GM15510 (cell line): ENCODE data around the gene RPP30.

ENCODE experiments used
- POLR2A ChIP-seq: IDR thresholded peaks from 3 replicates; pipeline ENCODE4 v1.6.1; 2011; ENCODE audit warnings: borderline replicate concordance; ENCODE audit not compliant: insufficient read length; ENCODE audit errors: extremely low read depth

The RPP30 gene

DNA sequence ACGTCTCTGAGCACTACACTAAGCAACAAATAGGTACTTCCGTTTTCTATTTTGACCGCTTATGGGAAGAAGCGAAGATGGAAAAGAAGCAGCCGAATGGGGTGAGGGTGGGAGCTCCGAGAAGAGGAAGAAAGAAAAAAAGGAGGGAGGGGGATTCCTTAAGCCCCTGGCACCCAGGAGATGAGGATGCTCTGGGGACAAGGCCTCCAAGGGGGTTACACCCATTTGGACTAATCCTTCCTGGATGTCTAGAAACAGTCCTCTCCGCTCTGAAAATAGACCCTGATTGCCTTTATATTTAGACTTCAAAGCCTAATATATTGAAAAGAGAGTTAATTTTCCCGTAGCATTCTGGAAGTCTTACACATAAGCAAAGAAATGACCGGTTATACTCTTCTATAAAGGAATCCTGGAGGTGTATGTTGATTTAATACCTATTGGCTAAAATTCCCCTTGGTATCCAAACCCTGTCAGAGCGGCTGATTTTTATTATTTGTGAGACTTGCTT lies 13.3 kb upstream of the RPP30 start:
- TF ChIP-seq POLR2A: no peak

DNA sequence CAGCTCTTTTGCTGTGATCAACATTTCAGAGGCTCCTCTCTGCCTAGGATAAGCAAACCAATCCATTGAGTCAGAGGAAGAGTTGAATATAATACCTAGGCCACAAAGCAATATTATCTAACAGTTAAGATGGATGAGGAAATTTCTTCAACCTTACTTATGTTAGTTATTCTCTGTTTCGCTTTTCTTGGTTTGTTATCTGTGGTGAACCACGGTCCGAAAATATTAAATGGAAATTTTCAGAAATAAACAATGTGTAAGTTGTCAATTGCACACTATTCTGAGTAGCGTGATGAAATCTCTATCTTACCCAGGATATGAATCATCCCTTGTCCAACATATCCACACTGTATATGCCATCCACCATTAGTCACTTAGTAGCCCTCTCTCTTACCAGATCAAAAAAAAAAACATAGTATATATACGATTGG lies 12.4 kb upstream of the RPP30 start:
- no peak for TF ChIP-seq POLR2A

DNA sequence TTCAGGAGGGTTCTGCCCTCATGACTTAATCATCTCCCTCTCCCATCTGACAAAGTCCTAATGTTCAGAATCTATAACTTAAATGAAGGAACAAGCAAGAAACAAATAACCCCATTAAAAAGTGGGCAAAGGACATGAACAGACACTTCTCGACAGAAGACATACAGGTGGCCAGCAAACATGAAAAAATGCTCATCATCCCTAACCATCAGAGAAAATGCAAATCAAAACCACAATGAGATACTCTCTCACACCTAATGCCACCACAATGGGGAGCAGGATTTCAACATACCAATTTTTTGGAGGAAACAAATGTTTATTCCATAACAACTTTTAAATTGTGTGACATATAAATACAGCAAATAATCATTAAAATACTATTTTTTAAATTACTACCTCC lies 11.0 kb upstream of the RPP30 start:
- TF ChIP-seq POLR2A: no peak

DNA sequence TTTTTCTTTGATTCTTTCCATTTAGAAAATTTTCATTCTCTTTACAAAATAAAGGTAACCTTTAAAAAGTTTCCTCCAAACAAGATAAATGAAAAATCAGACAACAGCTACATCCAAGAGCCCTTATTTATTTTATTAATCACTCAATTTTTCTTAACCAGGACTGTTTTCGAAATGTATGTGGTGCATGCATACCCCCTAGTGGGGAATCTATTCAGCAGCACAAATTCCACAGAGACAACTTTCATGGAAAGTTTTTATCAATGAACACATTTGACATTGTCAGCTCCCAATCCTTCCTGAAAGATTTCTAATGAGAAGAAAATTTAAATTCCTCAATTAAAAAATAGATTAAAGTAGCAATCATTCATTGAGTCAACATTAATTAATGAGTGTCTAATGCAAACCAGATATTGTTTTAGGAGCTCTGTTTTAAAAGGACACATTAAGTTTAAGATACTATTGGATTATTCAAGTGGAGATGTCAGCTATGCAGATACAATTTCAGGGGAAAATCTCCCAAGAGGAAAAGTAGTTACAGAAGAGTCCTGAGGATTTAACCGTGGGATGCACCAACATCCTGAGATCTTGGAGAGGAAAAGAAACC lies 8.8 kb upstream of the RPP30 start:
- TF ChIP-seq POLR2A: no peak

DNA sequence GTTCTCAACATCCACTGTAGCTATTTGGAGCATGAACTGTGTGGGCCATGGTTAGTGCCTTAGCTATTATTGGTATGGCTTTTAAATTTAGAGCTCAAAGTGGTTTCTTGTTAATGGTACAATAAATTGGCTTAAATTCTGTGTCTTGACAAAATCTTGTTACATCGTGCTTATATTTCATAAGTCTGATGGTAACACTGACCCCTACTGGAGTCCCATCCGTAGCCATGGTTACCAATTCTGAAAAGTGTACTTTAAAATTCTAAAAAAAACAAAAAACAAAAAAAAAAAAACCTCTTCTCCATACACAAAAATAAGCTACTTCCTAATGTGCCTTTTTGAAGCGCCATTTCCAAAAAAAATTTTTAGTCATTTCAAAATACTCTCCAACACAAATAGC lies 6.4 kb upstream of the RPP30 start:
- TF ChIP-seq POLR2A: no peak

DNA sequence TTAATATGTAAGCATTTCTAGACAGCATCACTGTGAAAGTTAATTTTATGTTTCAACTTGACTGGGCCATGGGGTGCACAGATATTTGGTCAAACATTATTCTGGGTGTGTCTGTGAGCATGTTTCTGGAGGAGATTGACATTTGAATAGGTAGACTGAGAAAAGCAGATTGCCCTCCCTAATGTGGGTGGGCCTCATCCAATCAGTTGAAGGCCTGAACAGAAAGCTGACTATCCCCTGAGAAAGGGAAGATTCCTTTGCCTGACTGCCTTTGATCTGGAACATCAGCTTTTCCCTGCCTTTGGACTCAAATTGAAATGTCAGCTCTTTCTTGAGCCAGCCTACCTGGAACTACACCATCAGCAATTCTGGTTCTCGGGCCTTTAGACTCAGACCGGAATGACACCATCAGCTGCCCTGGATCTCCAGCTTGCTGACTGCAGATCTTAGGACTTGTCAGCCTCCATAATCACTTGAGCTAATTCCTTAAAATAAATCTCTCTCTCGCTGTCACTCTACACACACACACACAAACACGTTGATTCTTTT lies 5.7 kb upstream of the RPP30 start:
- TF ChIP-seq POLR2A: no peak

DNA sequence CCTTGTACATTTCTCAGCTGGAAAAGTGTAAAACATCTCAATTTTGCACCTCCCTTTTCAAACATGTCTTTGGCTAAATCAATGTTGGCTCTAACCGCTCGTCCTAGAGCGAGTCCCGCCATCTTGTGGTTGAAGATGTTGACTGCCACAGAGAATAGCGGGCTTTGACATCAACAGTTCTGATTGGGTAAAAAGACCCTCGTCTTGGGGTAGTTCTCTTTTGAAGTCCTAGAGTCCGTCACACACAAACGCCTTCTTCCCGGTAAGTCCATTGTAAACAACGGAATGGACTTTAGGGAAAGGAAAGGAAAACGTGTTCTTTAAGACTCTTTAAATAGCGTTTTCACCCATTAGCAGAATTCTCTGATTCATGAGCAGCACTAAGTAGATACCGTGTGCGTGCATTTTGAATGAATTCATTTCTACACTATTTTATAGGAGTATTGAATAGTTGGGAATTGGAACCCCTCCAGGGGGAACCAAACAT lies 452 bp upstream of the RPP30 start:
- no peak for TF ChIP-seq POLR2A

DNA sequence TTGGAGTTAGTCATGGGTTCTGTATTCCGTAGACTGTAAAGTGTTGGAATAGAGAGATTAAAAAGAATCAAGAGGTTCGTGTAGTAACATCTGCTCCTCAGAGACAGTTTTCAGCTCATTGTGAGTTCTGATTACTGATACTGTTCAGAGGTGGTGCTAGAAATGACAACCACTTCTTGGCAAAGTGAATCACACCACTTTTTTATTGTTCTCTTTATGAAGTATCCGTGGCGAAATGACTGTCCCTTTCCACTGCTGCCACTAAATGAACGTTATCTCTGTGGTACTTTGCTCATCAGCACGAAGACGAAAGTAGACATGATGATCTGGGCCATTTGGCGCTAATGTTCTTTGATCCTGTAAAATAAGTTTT lies 860 bp downstream of the RPP30 start:
- no peak for TF ChIP-seq POLR2A

DNA sequence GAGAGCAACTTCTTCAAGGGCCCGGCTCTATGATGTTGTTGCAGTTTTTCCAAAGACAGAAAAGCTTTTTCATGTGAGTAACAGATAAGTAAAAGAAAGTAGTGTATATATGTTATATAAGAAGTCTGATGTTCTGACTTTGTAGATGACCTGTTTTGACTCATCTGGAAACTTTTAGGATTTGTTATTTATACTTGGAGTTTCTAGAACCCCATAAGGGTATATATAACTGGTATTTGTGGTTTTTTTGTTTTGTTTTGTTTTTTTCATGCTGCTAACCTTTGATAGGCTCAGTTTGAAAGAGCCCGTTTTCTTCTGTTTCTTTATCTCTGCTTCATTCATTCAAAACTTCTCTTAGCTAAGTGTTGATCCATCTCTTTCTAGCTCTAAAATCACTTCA lies 7.3 kb downstream of the RPP30 start:
- TF ChIP-seq POLR2A: no peak

DNA sequence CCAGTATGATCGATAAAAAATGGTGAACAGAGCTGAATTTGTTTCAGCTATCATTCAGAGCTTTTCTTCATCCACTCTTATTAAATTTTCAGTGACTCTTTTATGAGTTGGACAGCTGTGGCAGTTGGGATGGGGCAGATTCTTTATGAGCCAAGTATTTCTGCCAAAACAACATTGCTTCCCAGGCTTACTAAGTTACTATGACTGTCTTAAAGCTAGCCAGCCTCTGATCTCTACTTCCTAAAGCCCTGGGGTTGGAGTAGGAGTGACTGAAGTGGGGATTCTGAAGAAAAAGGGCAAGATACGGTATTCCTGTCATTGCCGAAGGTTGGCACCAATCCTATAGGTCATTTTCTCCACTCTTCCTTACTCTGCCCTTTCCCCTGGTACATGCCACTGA lies 12.7 kb downstream of the RPP30 start:
- TF ChIP-seq POLR2A: no peak

DNA sequence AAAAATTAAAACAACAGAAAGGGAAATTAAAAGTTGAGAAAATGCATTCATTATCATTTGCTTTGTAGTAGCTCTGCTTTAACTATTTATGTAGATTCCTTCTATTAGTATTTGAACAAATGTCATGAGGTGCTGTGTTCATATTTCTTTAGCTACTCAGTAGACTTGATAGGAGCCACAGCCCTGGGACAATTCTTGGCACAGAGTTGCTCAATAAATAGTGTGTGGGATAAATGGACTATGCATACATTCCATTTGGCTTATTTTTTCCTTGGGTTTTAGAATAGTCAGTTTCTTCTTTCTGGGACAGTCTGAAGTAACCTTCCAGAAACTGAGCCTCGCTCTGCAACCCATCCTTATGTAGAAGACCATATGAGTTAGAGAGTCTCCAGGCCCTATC lies 13.4 kb downstream of the RPP30 start:
- no peak for TF ChIP-seq POLR2A

DNA sequence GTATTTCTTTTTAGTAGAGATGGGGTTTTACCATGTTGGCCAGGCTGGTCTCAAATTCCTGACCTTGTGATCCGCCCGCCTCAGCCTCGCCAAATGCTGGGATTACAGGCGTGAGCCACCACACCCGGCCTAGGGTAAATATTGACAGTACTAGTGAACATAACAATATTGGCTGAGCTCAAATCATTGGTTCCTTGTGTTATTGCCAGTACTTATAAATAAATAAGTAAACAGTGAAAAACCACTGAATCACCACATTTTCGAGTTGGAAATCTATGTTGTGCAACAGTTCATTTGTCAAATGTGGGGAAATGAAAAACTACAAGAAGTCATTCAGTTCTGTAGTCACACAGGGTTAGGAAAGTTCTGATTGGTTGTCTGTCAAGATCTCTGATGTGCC lies 15.8 kb downstream of the RPP30 start:
- TF ChIP-seq POLR2A: no peak

DNA sequence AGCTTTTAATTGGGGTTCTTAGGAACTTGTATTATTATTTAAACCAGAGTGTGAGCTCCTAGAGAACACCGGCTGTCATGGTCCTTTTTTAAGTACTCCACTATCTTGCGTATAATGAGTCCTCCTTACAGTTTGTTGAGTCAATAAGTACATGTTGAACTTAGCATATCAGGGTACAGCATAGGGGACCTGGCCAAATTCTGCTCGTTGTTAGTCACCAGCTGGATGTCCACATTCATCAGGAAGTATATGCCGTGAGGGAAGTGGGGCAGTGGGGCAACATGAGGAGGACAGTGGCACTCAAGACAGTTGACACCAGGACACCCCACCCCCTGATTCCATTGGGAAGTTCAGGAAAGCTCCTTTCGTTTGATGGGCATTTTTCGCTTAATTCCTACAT lies 16.6 kb downstream of the RPP30 start:
- no peak for TF ChIP-seq POLR2A

DNA sequence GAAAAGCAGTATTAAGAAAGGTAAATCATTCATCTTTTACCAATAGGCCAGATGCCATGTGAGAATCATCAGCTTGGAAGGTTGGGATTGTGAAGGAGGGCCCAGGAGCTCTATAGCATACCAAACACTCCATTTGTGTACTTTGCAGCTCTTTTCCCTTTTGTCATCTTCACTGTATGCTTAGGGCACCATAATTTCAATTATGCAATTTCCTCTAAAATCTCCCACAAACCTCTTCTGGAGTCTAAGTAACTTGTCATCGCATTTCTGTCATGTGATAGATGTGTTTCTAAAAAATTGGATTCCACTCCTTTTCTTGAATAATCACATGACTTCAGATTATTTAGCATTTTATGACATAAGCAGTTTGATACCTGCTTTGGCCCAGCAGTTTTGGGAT lies 17.9 kb downstream of the RPP30 start:
- TF ChIP-seq POLR2A: no peak

DNA sequence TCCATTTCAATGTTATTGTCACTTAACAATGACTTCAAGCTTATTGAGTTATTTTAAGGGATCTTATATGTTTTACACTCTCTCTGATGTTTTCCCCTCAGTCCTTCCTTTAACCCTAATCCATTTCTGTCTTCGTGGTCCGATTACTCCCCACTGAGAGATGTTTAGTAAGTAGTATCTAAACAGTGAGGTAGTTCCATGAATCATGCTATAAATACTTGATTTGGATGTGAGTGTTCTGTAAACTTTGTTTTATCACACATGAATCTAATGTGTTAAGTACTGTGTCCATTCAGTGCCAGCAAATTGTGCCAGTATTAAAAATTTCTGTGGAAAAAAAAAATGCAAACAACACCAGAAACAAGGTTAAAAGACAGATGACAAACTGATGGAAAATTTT lies 18.6 kb downstream of the RPP30 start:
- TF ChIP-seq POLR2A: no peak

DNA sequence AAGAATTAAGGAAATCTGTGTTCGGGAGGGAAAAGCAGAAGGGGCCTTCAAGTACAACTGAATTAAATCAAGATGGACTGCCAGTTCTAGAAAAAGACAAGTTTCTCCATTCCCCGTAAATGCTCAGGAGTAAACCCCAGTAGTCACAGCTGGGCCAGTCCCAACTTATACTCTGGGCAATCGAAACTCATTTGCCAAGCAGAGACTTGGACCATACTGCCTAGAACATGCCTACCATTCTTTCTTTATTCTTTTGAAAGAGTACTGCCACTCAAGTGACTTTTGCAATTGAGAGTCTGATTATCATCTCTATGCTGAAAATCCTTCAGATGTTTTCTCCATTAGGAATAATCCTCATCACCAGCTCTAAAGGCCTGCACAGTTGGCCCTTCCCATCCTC lies 21.4 kb downstream of the RPP30 start:
- TF ChIP-seq POLR2A: no peak

DNA sequence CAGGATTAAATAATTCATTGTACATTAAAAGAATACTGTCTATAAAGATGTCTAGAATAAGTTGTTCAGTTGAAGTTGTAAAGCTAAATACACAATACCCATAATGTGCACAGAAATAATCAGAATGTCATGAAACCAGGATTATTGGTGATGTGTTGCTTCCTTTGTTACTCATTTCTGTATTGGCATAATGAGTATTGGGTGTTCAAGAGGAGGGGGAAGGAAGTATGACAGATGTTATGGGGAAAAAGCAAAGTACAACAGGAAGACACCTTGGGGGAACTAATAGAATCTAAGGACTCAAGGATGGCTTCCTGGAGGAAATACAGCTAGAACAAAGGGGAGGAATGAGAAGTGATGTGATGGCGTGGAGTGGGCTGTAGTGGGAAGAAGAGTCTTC lies 34.2 kb downstream of the RPP30 start:
- TF ChIP-seq POLR2A: no peak

DNA sequence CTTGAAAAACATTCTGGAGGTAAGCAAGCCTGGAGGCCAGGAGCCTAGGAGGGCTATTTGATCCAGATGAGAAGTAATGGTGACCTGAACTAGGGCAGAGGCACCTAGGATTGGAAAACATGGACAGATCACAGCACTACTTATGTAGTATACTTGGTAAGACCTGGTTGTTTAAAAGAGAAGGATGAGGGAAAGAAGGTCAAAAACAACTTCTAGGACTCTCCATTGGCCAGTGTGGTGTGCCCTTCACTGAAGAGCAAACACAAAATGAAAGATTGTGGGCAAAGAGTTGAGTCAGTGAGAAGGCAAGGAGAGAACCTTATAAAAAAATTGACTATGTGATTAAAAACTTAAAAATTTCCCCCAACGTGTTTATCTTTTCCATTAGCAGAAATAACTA lies 34.8 kb downstream of the RPP30 start:
- no peak for TF ChIP-seq POLR2A
